ENCODE data around the gene WDR18. TPM values are rescaled to one million over a fixed set of nuclear protein-coding genes. Genes with fewer than 3 reads are reported as not detected.

The WDR18 gene
- total and polyA plus RNA-seq, 2 of the 4 experiments (the other 2 are of a cell fraction): 37.1 to 56.9 TPM

DNA sequence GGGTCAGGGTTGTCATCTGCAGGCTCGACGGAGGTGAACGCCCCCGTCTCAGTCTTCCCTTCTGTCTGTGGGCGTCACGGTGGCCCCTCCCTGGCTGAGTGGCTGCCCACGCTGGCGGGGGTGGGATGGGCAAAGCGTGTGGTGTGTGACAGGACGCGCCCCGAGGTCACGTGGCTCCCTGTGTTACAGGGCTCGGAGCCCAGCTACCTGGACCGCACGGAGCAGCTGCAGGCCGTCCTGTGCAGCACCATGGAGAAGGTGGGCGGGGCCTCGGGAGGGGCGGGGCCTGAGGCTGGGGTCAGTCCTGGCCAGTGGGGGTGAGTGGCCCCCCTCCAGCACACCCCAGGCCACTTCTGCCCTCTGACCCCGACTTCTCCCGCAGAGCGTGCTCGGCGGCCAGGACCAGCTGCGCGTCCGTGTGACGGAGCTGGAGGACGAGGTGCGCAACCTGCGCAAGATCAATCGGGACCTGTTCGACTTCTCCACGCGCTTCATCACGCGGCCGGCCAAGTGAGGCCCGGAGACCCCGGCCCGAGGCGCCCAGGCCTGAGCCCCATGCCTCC lies 9.8 kb downstream of the WDR18 start:
- intact Hi-C loops (cut with micrococcal nuclease) (no loop called here), in situ Hi-C loops (cut with MboI; ENCODE audit: low sequenced_read_pairs) (no loop called here), dilution Hi-C loops (cut with HindIII; ENCODE audit: low sequenced_read_pairs, unreplicated experiment) (no loop called here)
- H3K9me3 ChIP-seq (ENCODE audit: control insufficient read depth, insufficient read depth, low read length): no peaks in the 10 kb centered on the region
- no peak overlapping the region for H3K27ac ChIP-seq (ENCODE audit: insufficient read depth, low read length)
- no TSS peak for BruUV-seq (replicated peaks)
- TF ChIP-seq, protein P1, sequence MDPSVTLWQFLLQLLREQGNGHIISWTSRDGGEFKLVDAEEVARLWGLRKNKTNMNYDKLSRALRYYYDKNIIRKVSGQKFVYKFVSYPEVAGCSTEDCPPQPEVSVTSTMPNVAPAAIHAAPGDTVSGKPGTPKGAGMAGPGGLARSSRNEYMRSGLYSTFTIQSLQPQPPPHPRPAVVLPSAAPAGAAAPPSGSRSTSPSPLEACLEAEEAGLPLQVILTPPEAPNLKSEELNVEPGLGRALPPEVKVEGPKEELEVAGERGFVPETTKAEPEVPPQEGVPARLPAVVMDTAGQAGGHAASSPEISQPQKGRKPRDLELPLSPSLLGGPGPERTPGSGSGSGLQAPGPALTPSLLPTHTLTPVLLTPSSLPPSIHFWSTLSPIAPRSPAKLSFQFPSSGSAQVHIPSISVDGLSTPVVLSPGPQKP (IDR thresholded peaks at IDR 0.05; ENCODE audit: borderline replicate concordance, low read depth, low read length): no peak
- TF ChIP-seq MAZ (IDR thresholded peaks at IDR 0.05; ENCODE audit: borderline replicate concordance, low read depth, low read length): no peak
- TF ChIP-seq RCOR1 (IDR thresholded peaks at IDR 0.05; ENCODE audit: insufficient replicate concordance, low read length): no peak
- TF ChIP-seq CEBPB (IDR thresholded peaks at IDR 0.05; ENCODE audit: low read depth, low read length): no peak
- no peak for TF ChIP-seq MAFK (IDR thresholded peaks at IDR 0.05; ENCODE audit: low read depth, low read length)
- no peak for TF ChIP-seq RFX5 (IDR thresholded peaks at IDR 0.05; ENCODE audit: low read depth, low read length)
- no peak for TF ChIP-seq CHD1 (IDR thresholded peaks at IDR 0.05; ENCODE audit: low read depth, low read length)
- ChIA-PET POLR2A (ENCODE audit: unreplicated experiment) (no interaction called here), CTCF (no interaction called here)
- H2BK20ac ChIP-seq (ENCODE audit: low read depth, low read length): no peak overlapping the region
- peaks cover 27% of the 10 kb centered on the region for H3K27me3 ChIP-seq (ENCODE audit: control insufficient read depth, insufficient read depth, low read length)
- H4K91ac ChIP-seq (ENCODE audit: insufficient read depth, low read depth, low read length): no peak overlapping the region
- H3K4me2 ChIP-seq (ENCODE audit: low read depth, low read length): no peak overlapping the region
- H2AK9ac ChIP-seq (replicated peaks; ENCODE audit: low read depth, low read length, poor library complexity): no peak overlapping the region
- H4K8ac ChIP-seq (ENCODE audit: low read depth in 2 of 2, low read length in 2 of 2): no peak overlapping the region
- no peak for DNase-seq
- no peak overlapping the region for H2BK120ac ChIP-seq (ENCODE audit: low read depth, low read length)
- H3K23ac ChIP-seq (ENCODE audit: low read depth, low read length): no peak overlapping the region
- H4K5ac ChIP-seq (ENCODE audit: low read depth, low read length): no peak overlapping the region
- 93% methylated on average over 26 of the region's 43 CpGs; no CpG with 5 or more reads in 1 of the 2 experiments for WGBS, 2 experiments (ENCODE audit: extremely low coverage in 2 of 2, insufficient read length in 1 of 2)
- H3K4me1 ChIP-seq (ENCODE audit: control insufficient read depth, insufficient read depth, low read length): peaks cover 5% of the 10 kb centered on the region
- no peak overlapping the region for H3K14ac ChIP-seq (replicated peaks; ENCODE audit: low read depth, low read length)
- no peak overlapping the region for H2BK5ac ChIP-seq (ENCODE audit: low read depth, low read length, poor library complexity, severe bottlenecking)
- H3K36me3 ChIP-seq (ENCODE audit: control insufficient read depth, insufficient read depth, low read length): peaks cover 34% of the 10 kb centered on the region
- no peak overlapping the region for H3K4me3 ChIP-seq (ENCODE audit: insufficient read depth, low read depth, low read length)
- no peak for ATAC-seq (ENCODE audit: low read depth)
- no peak overlapping the region for H2AK5ac ChIP-seq (ENCODE audit: low read depth, low read length)
- H2BK15ac ChIP-seq (ENCODE audit: low read depth, low read length): no peak overlapping the region
- no peak overlapping the region for H2AFZ ChIP-seq (replicated peaks; ENCODE audit: low read length, poor library complexity)
- peaks cover 1% of the 10 kb centered on the region; the same call in 1 of the 2 replicates for H4K20me1 ChIP-seq (ENCODE audit: insufficient read depth, low read length)
- H3K9me1 ChIP-seq (ENCODE audit: insufficient read depth, low read length): no peaks in the 10 kb centered on the region
- H3K79me1 ChIP-seq (ENCODE audit: low read depth in 1 of 2, low read length in 2 of 2): no peaks in the 10 kb centered on the region; a peak in 1 of 4 replicates
- no peak overlapping the region for H3K9ac ChIP-seq (ENCODE audit: low read depth, low read length)
- no peak overlapping the region for H3K56ac ChIP-seq (ENCODE audit: extremely low read depth, insufficient read depth, low read length)
- H3K4ac ChIP-seq (ENCODE audit: low read depth, low read length): no peak overlapping the region
- no peak overlapping the region for H3K18ac ChIP-seq (ENCODE audit: low read depth, low read length)
